Breast epithelium (tissue), 4 donors: ENCODE measurements around the gene SPATA16. TPM values are rescaled to one million over a fixed set of nuclear protein-coding genes. Genes with fewer than 3 reads are reported as not detected.

Experiments
- DNase-seq, 2 donors: peaks; one replicate each; pipeline ENCODE4 v3.0.0-alpha.2; 2019; ENCODE audit warnings: low spot score in 2 of 2
- H3K27ac ChIP-seq, 2 donors: fragments of 200-600 bp; sonication (generic) in 1 of 2; one replicate each; pipeline ENCODE4 v1.5.1; 2016 to 2019; ENCODE audit warnings: mild to moderate bottlenecking in 1 of 2
- H3K27me3 ChIP-seq, 2 donors: fragments of 200-600 bp; sonication (generic) in 1 of 2; one replicate each; pipeline versions ENCODE4 v1.5.1 to v1.6.0; 2017 to 2019; ENCODE audit warnings: control low read depth in 1 of 2, mild to moderate bottlenecking in 1 of 2
- H3K36me3 ChIP-seq: fragments of 200-600 bp; one replicate; pipeline ENCODE4 v1.5.1; 2019
- H3K4me1 ChIP-seq, 2 donors: fragments of 200-600 bp; sonication (generic); one replicate each; pipeline ENCODE4 v1.5.1; 2016 to 2019; ENCODE audit warnings: control low read depth in 1 of 2
- H3K4me3 ChIP-seq, 3 donors: fragments of 200-600 bp; sonication (generic); 1 replicate in 2 of 3; 2 replicates in 1 of 3; pipeline ENCODE4 v1.5.1; 2016 to 2019; ENCODE audit warnings: mild to moderate bottlenecking in 3 of 3, moderate library complexity in 2 of 3
- H3K9me3 ChIP-seq, 2 donors: fragments of 200-600 bp; sonication (generic) in 1 of 2; one replicate each; pipeline ENCODE4 v1.5.1; 2016 to 2019; ENCODE audit warnings: control low read depth in 1 of 2
- CTCF ChIP-seq, 3 donors: fragments of 450-650 bp; IDR thresholded peaks; one replicate each; pipeline ENCODE4 v1.5.1; 2016 to 2017; ENCODE audit warnings: antibody characterized with exemption in 3 of 3, mild to moderate bottlenecking in 3 of 3, moderate library complexity in 3 of 3
- POLR2A ChIP-seq: fragments of 450-650 bp; IDR thresholded peaks from one replicate; pipeline ENCODE4 v1.6.1; 2016; ENCODE audit warnings: antibody characterized with exemption, mild to moderate bottlenecking, moderate library complexity
- POLR2AphosphoS5 ChIP-seq, 3 donors: sonication (generic); formaldehyde crosslinking; IDR thresholded peaks; one replicate each; pipeline ENCODE4 v1.6.1; 2017; ENCODE audit warnings: antibody characterized with exemption in 3 of 3
- intact Hi-C: fragments of 100-400 bp; cut with DNase I; formaldehyde crosslinking; loops from one replicate; pipeline ENCODE4 v1.15.1; 2023; ENCODE audit warnings: low total_unique reads
- total RNA-seq, 3 donors: library from RNA; depleted of rRNA; stranded (reverse); fragments of >200 nt; gene quantifications; one replicate each; pipeline ENCODE4 v1.1.0, GENCODE V29; 2016

Gene SPATA16
- total RNA-seq, 3 donors from 2014 or later: not detected

- intact Hi-C loops: no loop called here
- Histone ChIP-seq H3K27ac (no peak overlapping the region), H3K4me3 (no peak overlapping the region), H3K27me3 (no peaks in the 10 kb centered on the region), H3K9me3 (no peaks in the 10 kb centered on the region), H3K36me3 (no peaks in the 10 kb centered on the region), H3K4me1 (no peaks in the 10 kb centered on the region)
- no peak for DNase-seq
- TF ChIP-seq POLR2AphosphoS5 (IDR thresholded peaks at IDR 0.05) (no peak), CTCF (IDR thresholded peaks at IDR 0.05) (no peak), POLR2A (no peak)
Observed at GRCh38 chr3:173138026-173138425, 3.0 kb downstream of the SPATA16 start.

GRCh38 chr3:173135059-173135458 lies 6.0 kb downstream of the SPATA16 start:
- Histone ChIP-seq H3K36me3 (no peaks in the 10 kb centered on the region), H3K4me1 (no peaks in the 10 kb centered on the region), H3K9me3 (no peaks in the 10 kb centered on the region), H3K27me3 (no peaks in the 10 kb centered on the region), H3K4me3 (no peak overlapping the region), H3K27ac (no peak overlapping the region)
- intact Hi-C loops: no loop called here
- TF ChIP-seq CTCF (IDR thresholded peaks at IDR 0.05) (no peak), POLR2AphosphoS5 (IDR thresholded peaks at IDR 0.05) (no peak), POLR2A (no peak)
- no peak for DNase-seq

- Histone ChIP-seq H3K4me1 (no peaks in the 10 kb centered on the region), H3K4me3 (no peak overlapping the region), H3K9me3 (no peaks in the 10 kb centered on the region), H3K36me3 (no peaks in the 10 kb centered on the region), H3K27ac (no peak overlapping the region), H3K27me3 (no peaks in the 10 kb centered on the region)
- no peak for DNase-seq
- TF ChIP-seq CTCF (IDR thresholded peaks at IDR 0.05) (no peak), POLR2AphosphoS5 (IDR thresholded peaks at IDR 0.05) (no peak), POLR2A (no peak)
- intact Hi-C loops: no loop called here
Observed at GRCh38 chr3:173128633-173129032, 12.4 kb downstream of the SPATA16 start.

- no peaks in the 10 kb centered on the region for H3K27me3 ChIP-seq
- H3K9me3 ChIP-seq: no peaks in the 10 kb centered on the region
- no peaks in the 10 kb centered on the region for H3K36me3 ChIP-seq
- no peak for DNase-seq
- intact Hi-C loops: no loop called here
- no peak overlapping the region for H3K27ac ChIP-seq
- H3K4me3 ChIP-seq: no peak overlapping the region
- H3K4me1 ChIP-seq: no peaks in the 10 kb centered on the region
- TF ChIP-seq POLR2AphosphoS5 (IDR thresholded peaks at IDR 0.05) (no peak), CTCF (IDR thresholded peaks at IDR 0.05) (no peak), POLR2A (no peak)
Observed at GRCh38 chr3:173111321-173111720, 29.7 kb downstream of the SPATA16 start.

GRCh38 chr3:173109143-173109542 lies 31.9 kb downstream of the SPATA16 start:
- Histone ChIP-seq H3K36me3 (no peaks in the 10 kb centered on the region), H3K9me3 (no peaks in the 10 kb centered on the region), H3K4me1 (no peaks in the 10 kb centered on the region), H3K27ac (no peak overlapping the region), H3K27me3 (no peaks in the 10 kb centered on the region), H3K4me3 (no peak overlapping the region)
- no peak for DNase-seq
- intact Hi-C loops: no loop called here
- TF ChIP-seq POLR2AphosphoS5 (IDR thresholded peaks at IDR 0.05): no peak
- TF ChIP-seq POLR2A: no peak
- no peak for TF ChIP-seq CTCF (IDR thresholded peaks at IDR 0.05)
